HUES6 (cell line): ENCODE results near the gene NBL1.
"Not testable (repeated sequence)": the region's sequence is repeated elsewhere in the genome, so short reads cannot be mapped to it uniquely, and the experiment has no call there.

Source experiments
- H3K27ac ChIP-seq: 2 replicates; pipeline ENCODE4 v1.7.0; 2013; ENCODE audit warnings: low read depth, mild to moderate bottlenecking, low read length, inconsistent platforms
- H3K27me3 ChIP-seq: 2 replicates; pipeline ENCODE4 v1.6.1; 2013; ENCODE audit warnings: low read length; ENCODE audit not compliant: control insufficient read depth, insufficient read depth
- H3K36me3 ChIP-seq: 2 replicates; pipeline ENCODE4 v1.6.1; 2013; ENCODE audit warnings: low read length; ENCODE audit not compliant: control insufficient read depth, insufficient read depth
- H3K4me1 ChIP-seq: 2 replicates; pipeline ENCODE4 v1.6.1; 2013; ENCODE audit warnings: low read length; ENCODE audit not compliant: control insufficient read depth, insufficient read depth
- H3K4me3 ChIP-seq: 2 replicates; pipeline ENCODE4 v1.5.1; 2013; ENCODE audit warnings: low read depth, low read length
- H3K9ac ChIP-seq: one replicate; pipeline ENCODE4 v1.6.1; 2013; ENCODE audit warnings: mild to moderate bottlenecking, low read length
- H3K9me3 ChIP-seq: 2 replicates; pipeline ENCODE4 v1.6.1; 2013; ENCODE audit warnings: low read depth, low read length; ENCODE audit not compliant: control insufficient read depth, insufficient read depth

Gene NBL1

DNA sequence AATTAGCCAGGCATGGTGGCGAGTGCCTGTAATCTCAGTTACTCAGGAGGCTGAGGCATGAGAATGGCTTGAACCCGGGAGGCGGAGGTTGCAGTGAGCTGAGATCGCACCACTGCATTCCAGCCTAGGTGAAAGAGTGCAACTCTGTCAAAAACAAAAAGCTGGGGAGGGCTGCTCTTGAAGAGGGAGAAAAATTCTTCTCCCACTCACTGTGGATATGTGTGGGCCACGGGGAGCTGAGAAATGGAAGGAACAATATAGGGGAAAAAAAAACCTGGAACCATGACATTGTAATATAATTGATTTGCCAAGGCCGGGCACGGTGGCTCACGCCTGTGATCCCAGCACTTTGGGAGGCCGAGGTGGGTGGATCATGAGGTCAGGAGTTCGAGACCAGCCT, 7.4 kb upstream of the NBL1 start:
- H3K4me1 ChIP-seq = peaks cover 12% of the 10 kb centered on the region
- not testable (repeated sequence) for H3K36me3 ChIP-seq, H3K27me3 ChIP-seq, H3K27ac ChIP-seq, H3K9ac ChIP-seq, H3K4me3 ChIP-seq, H3K9me3 ChIP-seq

DNA sequence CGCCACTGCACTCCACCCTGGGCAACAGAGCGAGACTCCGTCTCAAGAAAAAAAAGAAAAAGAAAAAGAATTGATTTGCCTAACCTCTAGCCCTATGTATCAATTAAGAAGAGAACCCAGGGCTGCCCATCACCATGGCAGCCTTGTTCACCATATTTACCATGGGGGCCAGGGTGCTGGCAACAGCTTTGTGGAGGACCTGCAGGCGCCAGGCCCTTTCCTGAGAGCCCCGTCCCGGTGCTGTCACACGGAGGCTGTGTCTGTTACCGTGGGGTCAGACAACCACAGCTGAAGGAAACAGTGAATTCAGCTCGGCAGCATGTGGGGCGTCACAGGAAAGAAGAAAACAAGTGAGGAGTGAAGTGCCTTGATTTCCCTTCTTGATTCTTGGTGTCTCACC, 6.5 kb upstream of the NBL1 start:
- Histone ChIP-seq H3K9me3 (no peaks in the 10 kb centered on the region), H3K36me3 (no peaks in the 10 kb centered on the region), H3K27me3 (peaks cover 16% of the 10 kb centered on the region), H3K9ac (no peak overlapping the region), H3K27ac (no peak overlapping the region), H3K4me1 (peaks cover 12% of the 10 kb centered on the region), H3K4me3 (no peak overlapping the region)

DNA sequence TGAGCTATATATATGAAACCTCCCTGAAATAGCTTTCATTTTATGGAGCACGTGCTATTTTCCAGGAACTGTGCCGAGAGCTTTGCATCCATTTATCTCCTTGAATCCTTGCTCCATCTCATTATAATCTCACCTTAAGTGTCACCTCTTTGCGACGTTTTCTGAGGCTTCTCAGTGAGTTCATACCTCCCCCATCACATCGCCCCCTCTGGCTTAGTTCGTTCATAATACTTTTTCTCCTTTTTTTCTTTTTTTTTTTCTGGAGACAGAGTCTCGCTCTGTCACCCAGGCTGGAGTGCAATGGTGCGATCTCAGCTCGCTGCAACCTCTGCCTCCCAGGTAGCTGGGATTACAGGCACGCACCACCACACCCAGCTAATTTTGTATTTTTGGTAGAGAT, 4.9 kb upstream of the NBL1 start:
- Histone ChIP-seq H3K4me1 (peaks cover 19% of the 10 kb centered on the region), H3K27me3 (peaks cover 29% of the 10 kb centered on the region)
- not testable (repeated sequence) for H3K9me3 ChIP-seq, H3K9ac ChIP-seq, H3K36me3 ChIP-seq, H3K4me3 ChIP-seq, H3K27ac ChIP-seq

DNA sequence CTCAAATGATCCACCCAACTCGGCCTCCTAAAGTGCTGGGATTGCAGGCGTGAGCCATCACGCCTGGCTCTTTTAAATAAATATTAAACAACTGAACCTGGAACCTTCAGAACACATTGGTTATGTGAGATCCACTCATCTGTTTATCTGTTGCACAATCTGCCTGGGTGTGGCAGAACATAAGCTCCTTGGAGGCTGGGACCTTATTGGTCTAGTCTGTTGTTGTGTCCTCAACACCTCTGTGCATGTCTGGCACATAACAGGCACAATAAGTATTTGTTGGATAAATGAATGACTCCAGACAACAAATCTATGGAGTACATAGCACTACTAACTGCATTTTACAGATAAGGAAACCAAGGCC, 4.1 kb upstream of the NBL1 start:
- Histone ChIP-seq H3K36me3 (no peaks in the 10 kb centered on the region), H3K4me3 (no peak overlapping the region), H3K4me1 (peaks cover 19% of the 10 kb centered on the region), H3K27me3 (peaks cover 35% of the 10 kb centered on the region), H3K27ac (no peak overlapping the region), H3K9me3 (no peaks in the 10 kb centered on the region), H3K9ac (no peak overlapping the region)

DNA sequence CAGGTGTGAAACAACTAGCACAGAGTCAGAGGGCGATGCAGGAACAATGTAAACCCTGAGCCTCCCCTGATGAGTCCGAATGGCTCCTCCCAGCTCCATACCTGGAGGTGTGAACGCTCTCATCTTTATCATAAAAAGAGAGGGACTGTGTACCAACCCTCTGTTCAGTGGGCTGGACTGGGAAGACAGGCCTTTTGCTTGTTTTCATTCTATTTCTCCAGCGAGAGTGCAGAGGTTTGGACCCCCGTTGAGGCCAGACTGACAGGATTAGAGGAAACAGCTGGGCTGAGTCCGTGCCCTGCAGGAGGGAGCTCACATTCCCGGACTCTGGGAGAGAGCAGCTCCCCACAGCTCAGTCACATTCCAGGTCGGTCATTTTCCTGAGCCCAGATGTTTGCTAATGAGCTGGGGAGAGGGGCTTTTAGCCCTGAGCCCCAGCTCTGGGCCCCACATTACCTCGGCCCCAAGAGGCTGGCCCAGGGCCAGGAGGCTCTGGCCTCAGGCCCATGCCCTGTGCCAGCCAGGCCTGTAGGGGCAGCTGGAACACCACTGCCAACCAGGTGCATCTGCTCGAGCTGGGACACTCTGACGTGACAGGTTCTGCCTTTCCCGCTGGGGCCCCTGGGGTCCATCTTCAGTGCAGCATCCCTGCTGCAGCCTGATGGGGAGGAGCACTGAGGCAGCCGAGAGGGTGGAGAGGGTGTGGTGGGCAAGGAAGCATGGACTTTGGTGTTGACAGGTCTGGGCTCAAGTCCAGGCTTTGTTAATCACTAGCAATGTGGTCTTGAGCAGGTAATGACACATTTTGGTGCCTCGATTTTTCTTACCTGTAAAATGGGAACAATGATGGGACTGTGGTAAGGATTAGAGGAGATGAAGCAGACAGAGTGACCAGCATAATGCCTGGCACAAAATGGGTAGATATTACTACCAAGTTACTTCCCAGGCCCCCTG, 3.5 kb upstream of the NBL1 start:
- H3K4me3 ChIP-seq = no peak overlapping the region
- H3K36me3 ChIP-seq = no peaks in the 10 kb centered on the region
- H3K9me3 ChIP-seq = no peaks in the 10 kb centered on the region
- peaks cover 25% of the 10 kb centered on the region for H3K4me1 ChIP-seq
- peaks cover 42% of the 10 kb centered on the region for H3K27me3 ChIP-seq
- no peak overlapping the region for H3K27ac ChIP-seq
- H3K9ac ChIP-seq = no peak overlapping the region

DNA sequence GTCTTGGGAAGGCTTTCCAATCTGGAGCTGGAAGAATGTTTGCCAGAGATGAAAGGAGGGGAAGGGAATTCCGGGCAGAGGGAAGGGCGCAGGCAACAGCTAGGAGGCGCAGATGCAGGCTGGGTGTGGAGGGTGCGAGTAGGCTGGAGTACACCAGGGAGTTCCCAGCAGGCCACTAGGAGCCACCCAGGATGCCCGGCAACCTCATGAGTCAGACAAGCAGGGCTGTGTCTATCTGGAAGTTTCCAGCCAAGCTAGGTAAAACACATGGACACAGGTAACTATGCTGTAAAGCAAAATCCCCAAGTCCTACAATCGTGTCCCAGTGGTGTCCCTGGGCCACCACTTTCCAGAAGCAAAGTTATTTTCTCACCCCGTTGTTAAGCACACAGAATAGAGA, 990 bp upstream of the NBL1 start:
- peaks cover 29% of the 10 kb centered on the region for H3K4me1 ChIP-seq

DNA sequence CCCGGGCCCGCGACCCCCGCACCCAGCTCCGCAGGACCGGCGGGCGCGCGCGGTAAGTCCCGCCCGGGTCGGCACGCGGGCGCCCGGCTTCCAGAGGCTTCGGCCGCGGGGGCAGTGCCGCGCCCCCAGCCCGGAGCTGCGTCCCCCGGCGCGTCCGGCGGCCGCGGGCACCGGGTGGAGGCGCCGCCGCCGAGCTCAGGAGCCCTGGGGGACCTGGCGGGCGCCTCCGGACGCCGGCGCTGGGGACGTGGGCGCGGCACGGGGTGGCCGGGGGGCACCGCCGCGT, 227 bp downstream of the NBL1 start:
- Histone ChIP-seq H3K9me3 (no peaks in the 10 kb centered on the region), H3K27me3 (peaks cover 51% of the 10 kb centered on the region), H3K27ac (no peak overlapping the region), H3K4me1 (peaks cover 29% of the 10 kb centered on the region), H3K9ac (peak overlapping the region; percentile 78), H3K36me3 (no peaks in the 10 kb centered on the region), H3K4me3 (peak overlapping the region; percentile 95)

More for the DNA sequence above, 990 bp upstream of the NBL1 start:
- no peak overlapping the region for H3K9ac ChIP-seq
- no peak overlapping the region for H3K27ac ChIP-seq
- peak overlapping the region; percentile 95 for H3K4me3 ChIP-seq
- peaks cover 51% of the 10 kb centered on the region for H3K27me3 ChIP-seq
- H3K9me3 ChIP-seq = no peaks in the 10 kb centered on the region
- no peaks in the 10 kb centered on the region for H3K36me3 ChIP-seq

DNA sequence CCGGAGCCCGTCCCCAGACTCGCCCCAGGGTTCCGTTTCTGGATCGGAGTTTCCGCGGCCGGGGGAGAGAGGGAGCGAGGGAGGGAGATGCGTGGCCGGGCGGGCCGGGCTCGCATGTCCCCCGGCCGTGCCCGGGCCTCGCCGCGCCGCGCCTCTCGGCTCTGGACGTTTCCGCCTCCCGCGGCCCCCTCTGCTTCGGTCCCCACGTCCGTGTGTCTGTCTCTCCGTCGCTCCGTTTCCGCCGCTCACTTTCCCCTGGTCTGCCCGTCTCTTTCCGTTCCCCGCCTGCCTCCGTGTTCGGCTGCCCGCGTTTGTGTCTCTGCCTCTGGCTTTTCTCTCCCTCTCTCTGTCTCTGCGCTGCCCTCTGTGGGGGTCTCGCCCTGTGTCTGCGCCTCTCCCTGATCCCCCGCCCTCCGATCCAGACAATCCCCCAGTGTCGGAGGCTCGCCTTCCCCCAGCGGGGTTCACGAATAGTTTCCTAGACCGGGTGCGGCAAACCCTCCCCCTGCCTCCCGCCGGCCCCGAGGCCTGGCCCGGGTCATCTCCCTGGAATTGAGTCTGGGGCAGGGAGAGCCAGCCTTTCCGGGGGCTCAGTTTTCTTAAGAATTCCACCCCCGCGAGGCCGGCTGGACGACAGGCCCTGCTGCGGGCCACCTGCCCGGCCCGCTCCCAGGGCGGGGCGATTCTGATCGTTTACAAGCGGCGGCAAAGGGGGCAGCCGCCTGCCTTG, 735 bp downstream of the NBL1 start:
- peaks cover 51% of the 10 kb centered on the region for H3K27me3 ChIP-seq
- no peaks in the 10 kb centered on the region for H3K9me3 ChIP-seq
- H3K4me1 ChIP-seq = peaks cover 29% of the 10 kb centered on the region
- H3K9ac ChIP-seq = peak overlapping the region; percentile 78
- H3K36me3 ChIP-seq = no peaks in the 10 kb centered on the region
- H3K4me3 ChIP-seq = peak overlapping the region; percentile 95
- no peak overlapping the region for H3K27ac ChIP-seq

DNA sequence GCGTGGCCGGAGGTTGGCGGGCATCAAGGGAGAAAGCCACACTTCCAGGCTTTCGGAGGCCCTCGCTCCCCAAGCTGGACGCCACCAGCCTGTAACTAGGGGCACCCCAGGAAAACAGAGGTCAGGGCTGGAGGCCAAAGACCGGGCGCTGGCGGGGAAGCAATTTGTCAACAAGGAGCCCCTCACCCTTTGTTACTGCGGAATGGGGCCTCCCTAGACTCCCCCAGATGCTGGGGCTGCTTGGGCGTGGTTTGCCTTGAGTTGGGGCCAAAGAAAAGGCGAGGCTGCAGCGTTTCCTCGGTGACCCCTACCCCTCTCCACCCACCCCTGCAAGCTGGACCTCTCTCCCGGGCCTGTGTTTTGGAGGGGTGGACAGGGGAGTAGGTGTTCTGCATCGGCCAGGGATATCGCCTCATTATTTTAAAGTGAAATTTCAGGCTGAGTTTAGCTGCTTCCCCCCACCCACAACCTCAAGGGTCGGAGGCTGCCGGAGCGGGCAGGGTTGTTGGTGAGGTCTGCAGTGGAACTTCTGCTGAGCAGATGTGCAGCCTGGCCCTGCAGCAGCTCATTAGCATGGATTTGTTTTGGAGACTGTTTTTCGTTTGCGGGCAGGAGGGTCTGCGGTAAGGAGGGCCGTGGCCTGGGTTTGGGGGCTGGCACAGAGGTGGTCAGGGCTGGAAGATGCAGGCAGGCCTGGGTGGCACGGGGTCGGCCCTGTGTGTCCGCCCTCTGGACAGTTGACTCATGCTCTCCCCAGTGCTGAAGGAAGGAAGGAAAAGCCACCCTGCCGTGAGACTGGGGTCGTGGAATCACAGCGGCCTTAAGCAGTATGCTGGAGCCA, 1.5 kb downstream of the NBL1 start:
- peak overlapping the region; percentile 78 for H3K9ac ChIP-seq
- peak overlapping the region; percentile 95 for H3K4me3 ChIP-seq

DNA sequence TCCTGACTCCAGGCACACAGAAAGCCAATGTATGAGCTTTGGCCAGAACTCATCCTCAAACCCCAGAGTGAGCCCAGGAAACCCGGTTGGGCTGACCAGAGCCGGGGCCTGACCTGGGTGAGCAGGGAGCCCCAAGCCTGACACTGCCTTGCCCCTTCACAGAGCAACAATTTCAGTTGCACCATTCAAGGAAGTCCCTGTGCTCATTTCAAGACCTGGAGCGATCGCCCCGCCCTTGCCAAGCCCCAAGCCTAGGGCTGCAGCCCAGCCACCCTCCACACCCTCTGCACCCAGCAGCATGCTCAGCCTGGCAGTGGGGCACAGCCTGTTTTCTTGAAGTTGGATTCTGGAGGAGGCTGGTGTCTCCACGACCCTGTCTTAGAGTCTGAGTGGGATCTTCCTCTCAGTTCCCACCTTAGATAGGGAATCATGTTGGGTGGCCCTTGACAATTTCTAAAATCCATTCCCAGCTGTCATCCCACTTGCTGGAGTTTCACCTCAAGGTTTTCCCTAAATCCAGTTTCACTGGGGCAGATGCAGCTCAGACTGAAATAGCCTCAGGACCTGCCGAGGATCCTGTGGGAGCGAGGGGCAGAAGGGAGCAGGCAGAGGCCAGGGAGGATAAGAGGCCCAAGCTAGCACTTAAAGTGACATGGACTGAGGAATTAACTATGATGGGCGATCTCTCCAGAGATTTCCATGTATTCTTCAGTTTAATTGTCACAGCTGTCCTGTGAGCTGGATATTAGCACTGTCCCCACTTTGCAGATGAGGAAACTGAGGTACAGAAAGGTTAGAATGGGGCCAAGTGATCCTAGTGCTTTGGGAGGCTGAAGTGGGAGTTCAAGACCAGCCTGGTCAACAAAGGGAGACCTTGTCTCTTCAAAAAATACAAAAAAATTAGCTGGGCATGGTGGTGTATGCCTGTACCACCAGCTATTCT, 2.5 kb downstream of the NBL1 start:
- Histone ChIP-seq H3K9ac (no peak overlapping the region), H3K4me3 (no peak overlapping the region), H3K9me3 (no peaks in the 10 kb centered on the region), H3K4me1 (peaks cover 22% of the 10 kb centered on the region; the same call in 1 of the 2 replicates), H3K27me3 (peaks cover 42% of the 10 kb centered on the region), H3K27ac (no peak overlapping the region), H3K36me3 (no peaks in the 10 kb centered on the region)

More for the DNA sequence above, 1.5 kb downstream of the NBL1 start:
- Histone ChIP-seq H3K9me3 (no peaks in the 10 kb centered on the region), H3K27me3 (peaks cover 51% of the 10 kb centered on the region), H3K36me3 (no peaks in the 10 kb centered on the region), H3K27ac (no peak overlapping the region), H3K4me1 (peaks cover 22% of the 10 kb centered on the region)
